HG02588 (cell line): Measurements from ENCODE around the gene FARS2.

Source experiments
- ATAC-seq: cut with Tn5 transposase; IDR thresholded peaks from one replicate; pipeline ENCODE4 v1.9.1; 2021; ENCODE audit warnings: mild to moderate bottlenecking, moderate library complexity; ENCODE audit not compliant: unreplicated experiment

Gene FARS2

DNA sequence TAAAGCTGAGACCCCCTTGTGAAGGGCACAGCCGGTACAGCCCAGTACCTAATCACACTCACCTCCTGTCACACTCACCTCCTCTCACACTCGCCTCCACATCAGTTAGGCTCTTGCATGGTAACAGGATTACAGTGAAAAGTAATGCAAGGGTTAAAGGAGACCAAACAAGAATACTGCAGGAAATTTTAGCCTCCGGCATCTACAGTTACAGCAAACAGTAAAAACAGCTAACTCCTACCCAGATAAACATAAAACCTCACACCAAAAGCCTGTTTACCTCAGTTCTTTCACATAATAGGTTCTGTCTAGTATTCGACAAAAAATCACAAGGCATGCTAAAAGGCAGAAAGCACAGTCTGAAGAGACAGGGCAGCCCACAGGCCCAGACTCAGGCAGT, 55.6 kb downstream of the FARS2 start:
- no peak for ATAC-seq

DNA sequence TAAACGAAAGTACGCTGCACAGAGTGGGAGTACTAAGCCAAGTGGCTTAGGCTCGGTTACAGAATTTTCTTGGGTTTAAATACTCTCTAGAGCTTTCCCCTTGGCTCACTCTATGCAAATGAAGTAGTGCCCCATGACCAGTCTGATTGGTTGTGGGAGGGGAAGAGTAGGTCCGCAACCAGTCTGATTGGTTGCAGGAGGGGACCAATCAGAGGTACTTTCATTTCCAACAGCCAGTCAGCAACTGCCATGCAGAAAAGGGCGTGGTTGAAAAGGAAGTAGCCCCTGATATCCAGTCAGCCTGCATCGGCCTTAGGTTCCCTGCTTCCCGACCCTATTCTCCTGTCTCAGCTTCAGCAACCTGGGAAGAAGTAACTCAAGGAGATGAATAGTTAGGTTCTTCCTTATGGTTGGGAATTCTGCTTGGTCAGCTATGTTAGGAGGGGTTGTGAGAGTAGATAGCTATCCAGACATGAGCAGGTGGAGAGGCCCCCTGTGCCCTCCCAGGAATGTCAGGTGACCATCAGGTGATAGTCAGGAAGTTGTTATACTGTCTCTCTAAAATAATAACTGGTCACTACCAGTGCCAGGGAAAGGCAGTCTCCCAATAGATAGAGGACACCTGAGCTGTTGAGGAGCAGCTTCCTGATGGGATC, 57.4 kb downstream of the FARS2 start:
- ATAC-seq: no peak

DNA sequence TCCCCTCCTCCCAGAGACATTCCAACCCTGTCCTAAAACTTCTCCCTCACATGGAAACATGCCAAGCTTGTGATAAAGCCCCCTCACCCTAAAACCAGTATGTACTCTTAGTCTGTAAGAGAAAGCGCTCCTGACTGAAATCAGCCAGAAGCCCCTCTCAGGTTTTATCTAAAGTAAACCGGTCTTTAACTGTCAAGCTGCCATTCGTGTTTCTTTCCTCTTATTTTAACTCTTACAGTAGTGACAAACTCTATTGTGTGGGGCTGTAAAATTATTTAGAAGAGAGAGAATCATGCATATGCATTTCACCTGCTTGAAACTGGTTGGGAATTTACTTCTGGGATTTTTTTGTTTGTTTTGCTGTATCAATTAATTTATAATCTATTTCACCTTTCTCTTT, 62.7 kb downstream of the FARS2 start:
- ATAC-seq: no peak

DNA sequence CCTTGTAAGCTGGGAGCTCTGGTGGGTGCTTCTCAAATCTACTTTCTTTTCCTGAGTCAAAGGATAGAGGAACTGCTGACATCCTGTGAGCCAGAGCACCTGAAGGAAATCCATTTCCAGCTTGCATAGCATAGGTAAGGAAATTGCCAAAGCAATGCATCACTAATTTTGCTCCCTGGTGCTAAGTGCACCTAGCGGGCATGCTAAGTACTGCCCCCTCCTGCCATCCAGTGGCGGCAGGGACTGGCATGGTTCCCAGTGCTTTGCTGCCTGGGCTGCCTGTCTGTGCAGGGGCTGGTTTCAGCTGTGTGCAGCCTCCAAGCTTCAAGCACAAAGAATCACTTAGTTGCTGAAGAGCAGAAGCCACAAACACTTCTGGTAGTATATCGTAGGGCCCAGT, 63.9 kb downstream of the FARS2 start:
- ATAC-seq: no peak

DNA sequence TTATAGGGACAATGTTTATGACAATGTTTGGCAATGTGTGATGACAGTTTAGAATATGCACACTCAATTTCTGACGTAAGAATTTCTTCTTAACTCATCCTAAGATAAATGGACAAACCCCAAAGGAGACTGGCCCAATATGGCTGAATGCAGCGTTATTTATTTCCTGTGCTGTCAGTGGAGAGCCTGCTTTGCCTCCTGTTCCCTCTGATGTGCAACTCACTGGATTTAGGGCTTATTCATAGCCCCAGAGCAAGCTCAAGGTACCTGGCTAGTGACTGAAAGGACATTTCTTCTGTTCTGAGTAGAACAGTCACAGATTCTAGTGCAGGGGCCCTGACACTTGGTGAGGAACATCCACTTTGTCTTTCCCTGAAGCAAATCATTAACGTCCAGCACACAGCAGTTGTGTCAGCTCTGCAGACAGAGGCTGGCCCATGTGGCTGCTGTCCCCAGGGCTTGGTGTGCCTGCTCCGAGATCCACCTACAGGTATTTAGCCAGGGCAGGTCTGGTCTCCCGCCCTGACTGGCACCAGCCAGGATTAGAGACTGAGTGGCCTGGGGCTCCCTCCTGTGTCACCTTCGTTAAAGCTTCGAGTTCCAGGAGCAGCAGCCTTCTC, 64.8 kb downstream of the FARS2 start:
- no peak for ATAC-seq

DNA sequence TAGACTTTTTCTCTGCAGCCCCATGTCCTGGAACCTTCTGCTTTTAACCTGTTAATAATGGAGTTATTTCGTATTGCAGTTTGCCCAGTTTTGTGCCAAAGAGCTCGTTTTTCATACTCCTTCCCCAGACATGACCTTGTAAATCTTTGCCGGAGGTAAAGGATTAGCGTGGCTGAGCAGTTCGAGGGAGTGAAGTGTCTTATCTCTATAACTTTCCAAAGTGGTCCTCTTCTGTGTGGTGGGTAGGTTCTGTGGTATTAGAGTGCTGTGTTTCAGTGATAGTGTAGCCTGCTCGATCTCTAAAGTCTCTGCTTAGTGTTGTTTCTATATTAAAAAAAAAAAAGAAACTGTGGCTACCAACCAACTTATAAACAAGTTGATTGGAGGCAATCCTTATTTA, 67.5 kb downstream of the FARS2 start:
- no peak for ATAC-seq

DNA sequence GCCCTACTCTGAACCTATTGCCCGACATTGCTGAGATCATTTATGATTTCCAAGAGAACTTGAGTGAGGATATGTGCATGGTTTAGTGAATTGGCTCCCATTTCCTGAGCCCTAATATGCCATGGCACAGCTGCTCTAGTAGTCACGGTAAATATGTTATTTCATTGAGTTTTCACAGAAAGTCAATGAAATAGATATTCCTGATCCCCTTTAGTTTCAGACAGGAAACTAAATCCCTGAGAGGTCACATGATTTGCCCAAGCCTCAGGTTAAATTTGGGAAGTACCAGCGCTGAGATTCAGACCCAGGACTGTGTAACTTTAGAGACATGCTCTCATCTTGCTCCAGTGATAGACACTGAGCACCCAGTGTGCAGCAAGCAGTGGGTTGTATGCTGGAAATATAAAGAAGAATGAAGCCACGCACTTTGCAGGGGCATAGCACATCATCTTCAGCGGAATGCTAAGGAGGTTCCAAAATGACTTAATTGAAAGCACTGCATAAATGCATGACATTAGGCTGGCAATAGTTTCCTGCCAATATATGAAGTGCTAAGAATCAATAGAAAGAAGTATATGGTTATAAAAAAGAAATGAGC, 70.6 kb downstream of the FARS2 start:
- no peak for ATAC-seq

DNA sequence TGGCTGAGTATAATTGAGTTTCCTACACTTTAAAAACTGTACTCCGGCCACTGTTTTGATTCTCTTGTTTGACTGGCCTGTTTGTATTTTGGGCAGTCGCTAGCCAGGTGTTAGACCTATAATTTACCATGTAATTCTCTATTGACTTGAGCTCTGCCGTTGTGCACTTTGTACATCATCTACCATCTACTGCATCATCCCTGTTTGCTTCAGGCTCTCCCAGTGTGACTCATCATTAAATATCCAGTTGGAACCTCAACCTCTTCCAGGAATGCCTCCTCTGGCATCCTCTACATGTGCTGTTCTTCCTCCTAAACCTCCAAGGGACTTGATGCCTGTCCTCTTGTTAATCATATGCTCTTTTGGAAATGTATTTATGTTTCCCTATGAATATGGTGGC, 72.3 kb downstream of the FARS2 start:
- ATAC-seq: no peak

DNA sequence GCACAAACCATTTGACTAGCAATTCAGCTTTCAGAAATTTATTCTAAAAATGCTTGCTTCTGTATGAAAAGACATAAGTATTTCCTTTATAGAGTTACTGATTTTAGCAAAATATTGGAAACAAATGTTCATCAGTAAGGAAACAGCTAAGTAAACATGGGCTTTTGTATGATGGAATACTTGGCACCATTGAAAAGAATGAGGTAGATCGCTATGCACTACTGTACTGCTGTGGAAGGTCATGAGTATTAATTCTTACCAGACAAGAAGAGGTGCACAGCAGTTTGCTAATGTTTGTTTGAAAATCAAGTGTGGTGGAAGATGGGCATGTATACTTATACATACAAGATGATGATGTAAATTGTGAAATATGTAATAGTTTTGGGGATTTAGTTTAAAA, 73.0 kb downstream of the FARS2 start:
- no peak for ATAC-seq

DNA sequence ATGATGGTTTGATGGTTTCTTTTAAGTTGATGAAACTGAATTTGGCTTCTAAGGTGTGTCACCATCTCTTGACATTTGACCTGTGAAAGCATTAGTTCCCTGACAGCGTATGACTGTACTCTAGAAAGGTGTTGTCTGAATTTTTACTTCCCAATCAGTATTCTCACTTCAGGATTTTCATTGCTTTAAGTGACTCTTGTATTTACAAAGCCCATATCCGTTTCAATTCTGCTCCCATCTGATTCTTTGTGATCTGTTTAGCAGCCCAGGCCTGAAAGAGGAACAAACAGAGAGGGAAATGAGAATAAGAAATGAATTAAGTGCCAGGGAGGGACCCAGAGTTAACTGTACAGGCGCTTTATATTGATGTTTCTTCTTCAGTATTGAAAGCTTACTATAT, 73.7 kb downstream of the FARS2 start:
- ATAC-seq: no peak

DNA sequence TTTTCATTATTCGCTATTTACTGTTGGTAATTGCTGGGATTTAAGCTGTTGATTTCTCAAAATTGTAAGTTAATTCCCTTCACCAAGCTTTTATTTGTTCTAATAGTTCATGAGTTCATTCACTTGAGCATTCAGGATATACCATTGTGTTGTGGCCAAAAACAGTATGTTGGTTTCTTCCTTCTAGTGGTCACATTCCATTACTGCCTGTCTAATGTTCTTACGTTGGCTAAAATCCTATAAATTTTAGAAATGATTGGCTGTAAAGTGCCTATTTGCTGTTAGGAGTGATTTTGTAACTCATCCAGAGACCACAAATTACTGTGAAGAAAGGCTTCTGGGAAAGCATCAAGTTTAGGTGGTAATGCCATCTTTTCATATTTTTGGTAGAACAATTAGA, 76.3 kb downstream of the FARS2 start:
- ATAC-seq: no peak

DNA sequence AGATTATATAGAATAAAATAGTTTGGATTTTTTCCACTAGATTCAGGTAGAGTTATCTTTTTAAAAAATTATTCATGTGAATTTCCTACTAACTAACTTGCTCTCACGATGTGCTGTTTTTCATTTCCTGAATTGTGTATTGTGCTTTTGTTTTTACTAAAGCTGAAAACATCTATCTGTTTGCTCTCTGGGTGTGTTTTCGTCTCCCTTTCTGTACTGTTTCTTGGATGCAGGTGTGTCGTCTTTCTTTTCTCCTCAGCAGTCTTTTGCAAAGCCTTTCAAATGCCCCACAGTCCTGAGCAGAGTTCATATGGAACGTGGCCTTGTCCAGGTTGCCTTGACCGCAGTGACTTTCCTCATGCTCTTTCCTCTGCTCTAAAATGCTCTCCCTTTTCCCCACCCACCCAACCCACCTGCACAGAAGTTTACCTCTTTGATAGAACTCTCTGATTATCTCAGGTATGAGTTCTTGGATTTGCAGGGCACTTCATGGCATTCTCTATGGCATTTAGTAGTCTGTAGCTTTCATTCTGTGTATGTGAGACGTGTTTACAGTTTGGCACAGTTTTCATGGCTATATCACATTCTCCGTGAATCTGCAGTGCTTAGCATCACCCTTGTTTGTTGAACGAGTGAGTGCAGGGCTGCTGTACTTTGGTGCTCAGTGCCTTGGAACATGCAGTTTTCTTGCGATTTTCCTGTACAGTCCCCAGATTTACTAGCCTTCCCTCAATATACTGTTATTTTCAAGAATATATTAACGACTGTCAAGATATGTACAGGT, 77.1 kb downstream of the FARS2 start:
- ATAC-seq: peak; percentile 58

DNA sequence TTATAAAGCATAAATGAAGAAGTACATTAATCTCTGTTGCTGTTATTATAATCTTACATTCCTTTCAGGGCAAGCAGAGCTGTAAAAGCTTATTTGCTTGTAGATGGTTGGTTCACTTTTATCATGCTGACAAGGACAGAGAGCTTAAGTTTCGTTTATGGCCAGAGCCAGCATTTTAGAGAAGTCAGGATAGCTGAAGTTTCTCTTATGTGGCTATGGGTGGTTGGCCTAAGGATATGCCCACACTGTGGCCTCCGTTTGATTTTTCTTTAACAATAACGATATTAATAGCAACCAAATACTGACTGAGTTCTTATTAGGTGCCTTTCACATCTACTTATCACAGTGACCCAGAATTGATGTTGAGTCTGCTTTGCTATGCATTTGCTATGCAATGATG, 78.5 kb downstream of the FARS2 start:
- ATAC-seq: no peak

DNA sequence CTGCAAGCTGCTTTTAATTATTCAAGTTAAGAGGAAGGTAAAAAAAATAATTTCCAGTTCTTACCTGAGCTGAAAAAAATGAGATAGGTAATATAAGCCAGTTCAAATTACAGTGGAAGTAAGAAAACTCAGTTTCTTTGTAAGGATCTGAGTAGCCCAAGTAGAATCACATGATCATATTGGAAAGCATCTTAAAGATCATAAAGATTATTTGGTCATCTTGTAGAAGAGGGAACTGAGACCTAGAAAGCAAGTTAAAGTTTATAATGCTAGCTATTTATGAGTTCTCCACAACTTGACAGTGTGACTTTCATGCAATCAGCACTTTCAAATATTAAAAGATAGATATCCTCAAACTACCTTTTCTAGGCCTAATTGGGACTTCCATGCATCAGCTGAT, 80.5 kb downstream of the FARS2 start:
- ATAC-seq: no peak

DNA sequence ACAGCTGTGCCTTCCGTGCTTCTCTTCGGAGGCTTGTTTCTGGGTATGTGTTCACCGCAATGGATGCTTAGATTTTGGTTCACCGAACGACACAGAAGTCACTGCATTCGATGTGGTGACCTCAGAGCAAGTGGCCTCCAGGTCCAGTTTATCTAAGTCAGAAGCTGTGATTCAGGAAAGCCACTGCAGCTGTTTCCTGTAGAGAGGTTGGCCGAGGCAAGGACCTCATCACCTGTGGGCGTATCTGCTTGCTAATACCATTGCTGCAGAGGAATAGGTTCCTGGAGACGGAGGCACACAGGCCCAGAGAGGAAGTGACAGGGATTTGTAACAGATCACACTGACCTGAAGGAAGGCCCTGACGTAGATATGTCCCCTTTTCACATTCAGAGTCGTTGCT, 82.7 kb downstream of the FARS2 start:
- ATAC-seq: no peak

DNA sequence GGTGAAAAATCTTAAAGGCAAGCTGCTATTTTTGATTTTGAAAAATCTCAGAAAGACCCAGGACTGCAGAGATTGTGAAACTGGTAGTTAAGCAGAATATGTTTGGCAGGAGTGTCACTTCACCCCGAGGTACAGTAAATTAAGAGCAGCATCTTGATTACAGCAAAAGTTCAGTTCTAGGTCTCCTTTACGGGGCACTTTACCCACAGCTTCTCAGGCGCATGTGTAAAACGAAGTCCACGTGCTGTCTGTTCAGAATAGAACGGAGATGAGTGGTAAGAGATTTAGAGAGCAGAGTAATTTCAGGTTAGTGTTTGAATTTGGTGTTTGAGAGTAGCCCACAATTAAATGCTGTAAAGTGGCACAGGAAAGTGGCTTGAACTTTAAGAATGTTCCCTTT, 84.0 kb downstream of the FARS2 start:
- ATAC-seq: no peak

DNA sequence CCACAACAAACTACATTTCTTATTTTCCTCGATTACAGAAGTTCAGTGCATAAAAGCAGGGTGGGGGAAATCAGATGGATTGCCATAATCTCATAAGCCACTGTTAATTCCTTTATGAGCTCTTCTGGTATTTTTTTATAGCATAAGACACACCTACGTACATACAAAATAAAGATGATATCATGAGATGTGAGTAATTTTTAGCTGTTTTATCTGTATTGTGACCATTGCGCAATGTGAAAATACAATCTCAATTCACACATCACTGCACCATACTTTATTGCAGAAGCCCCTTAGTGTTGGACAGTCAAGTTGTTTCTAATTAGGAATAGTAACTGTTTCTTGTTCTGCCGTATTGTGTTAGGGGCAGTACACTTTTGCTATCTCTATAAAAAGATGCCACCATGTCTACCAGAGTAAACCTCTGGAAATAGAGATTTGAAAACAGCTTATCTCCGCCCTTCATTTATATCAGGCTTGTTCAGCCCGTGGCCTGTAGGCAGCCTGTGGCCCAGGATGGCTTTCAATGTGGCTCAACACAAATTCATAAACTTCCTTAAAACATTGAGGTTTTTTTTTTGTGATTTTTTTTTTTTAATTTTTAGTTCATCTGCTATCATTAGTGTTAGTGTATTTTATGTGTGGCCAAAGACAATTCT, 90.4 kb downstream of the FARS2 start:
- ATAC-seq: no peak

DNA sequence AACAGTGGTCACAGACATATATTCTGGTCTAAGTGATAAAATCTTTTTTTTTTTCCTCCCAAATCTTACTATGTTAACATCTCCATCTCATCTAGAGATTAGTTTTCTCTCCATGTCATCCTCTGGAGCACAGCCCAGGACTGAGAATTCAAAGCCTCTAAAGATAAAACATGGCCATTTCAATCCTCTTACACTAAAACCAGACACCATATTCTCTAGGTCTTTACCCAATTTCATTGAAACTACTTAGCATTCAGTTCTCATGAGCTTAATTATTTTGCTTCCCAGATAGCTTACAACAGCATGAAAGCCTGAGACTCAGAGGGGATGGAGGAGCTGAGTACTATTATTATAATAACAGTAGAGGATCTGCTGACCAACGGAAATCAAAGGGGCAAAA, 92.7 kb downstream of the FARS2 start:
- no peak for ATAC-seq

DNA sequence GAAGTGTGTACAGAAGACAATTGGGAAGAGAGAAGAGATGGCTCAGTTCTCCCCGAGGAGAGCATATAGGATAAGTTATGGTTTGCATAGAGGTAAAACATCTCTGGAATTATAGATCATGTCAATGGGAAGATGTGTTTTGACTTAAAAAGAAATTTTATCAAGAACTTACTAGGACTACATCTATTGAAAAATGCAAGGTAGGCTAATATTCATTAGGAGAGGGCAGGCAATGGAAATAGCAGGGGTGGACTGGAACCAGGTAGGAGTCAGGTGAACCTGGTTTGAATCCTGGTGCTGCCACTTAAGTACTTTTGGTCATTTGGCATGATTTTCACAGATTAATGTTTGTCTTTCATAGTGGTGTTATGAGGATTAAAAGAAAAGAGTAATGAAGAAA, 96.2 kb downstream of the FARS2 start:
- ATAC-seq: no peak

DNA sequence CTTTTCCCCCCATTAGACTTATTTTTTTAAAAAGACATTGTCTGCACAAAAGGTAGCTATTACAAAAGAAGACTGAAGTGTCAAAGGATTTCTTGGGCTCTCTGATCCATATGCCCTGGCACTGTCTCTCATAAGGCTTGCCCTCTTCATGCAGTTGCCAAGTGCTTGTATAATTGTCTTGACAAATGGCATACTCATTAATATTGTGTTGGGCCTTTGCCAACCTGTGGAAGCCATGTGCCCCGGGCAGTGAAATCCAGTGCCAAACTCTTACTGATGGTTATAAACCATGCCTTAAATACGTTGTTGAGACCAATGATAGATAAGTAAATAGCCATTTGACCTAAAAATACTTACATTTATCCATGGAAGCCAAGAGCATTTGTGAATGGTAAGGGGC, 98.1 kb downstream of the FARS2 start:
- ATAC-seq: no peak

DNA sequence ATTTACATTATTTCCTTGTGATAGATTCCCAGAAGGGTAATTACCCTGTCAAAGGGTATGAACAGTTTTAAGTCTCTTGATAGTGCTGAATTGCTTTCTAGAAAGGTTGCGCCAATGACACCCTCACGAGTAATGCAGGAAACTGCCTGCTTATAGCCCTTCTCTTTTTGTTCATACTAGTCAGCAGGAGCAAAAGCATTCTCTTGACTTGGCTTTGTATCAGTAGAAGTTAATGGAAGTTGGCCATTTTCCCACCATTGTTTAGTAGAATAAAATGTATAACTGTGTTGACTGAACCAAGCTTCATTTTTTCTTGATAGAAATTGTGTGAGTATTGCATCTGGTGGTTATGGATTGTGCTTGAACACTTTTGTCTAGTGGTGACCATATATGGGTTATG, 100.1 kb downstream of the FARS2 start:
- no peak for ATAC-seq
